ENCODE measurements around the gene ADGRV1. TPM values are rescaled to one million over a fixed set of nuclear protein-coding genes. Genes with fewer than 3 reads are reported as not detected.
"Not testable (repeated sequence)": the region's sequence is repeated elsewhere in the genome, so short reads cannot be mapped to it uniquely, and the experiment has no call there.

The ADGRV1 gene
- total RNA-seq, 4 donors from 2014 or later = 0.08 to 0.87 (median 0.41) TPM

GRCh38 chr5:90590170-90590569 is 31.6 kb downstream of the ADGRV1 start:
- ATAC-seq = no peak
- WGBS, 2 donors (ENCODE audit: low coverage in 1 of 2) = 84 to 100% methylated on average over 3 of the region's 3 CpGs
- Histone ChIP-seq H3K9me3 (no peaks in the 10 kb centered on the region), H3K27me3 (peaks cover 4% of the 10 kb centered on the region), H3K36me3 (no peaks in the 10 kb centered on the region), H3K4me1 (no peaks in the 10 kb centered on the region), H3K27ac (no peak overlapping the region), H3K4me3 (no peak overlapping the region)
- TF ChIP-seq POLR2AphosphoS5 (IDR thresholded peaks at IDR 0.05) = no peak
- no peak for TF ChIP-seq EP300 (IDR thresholded peaks at IDR 0.05)
- no peak for TF ChIP-seq CTCF (IDR thresholded peaks at IDR 0.05)
- TF ChIP-seq POLR2A (IDR thresholded peaks at IDR 0.05) = no peak

GRCh38 chr5:90593083-90593482 is 34.5 kb downstream of the ADGRV1 start:
- WGBS, 2 donors (ENCODE audit: low coverage in 1 of 2) = 77 to 96% methylated on average over 4 to 6 of the region's 6 CpGs

GRCh38 chr5:90595766-90596165 is 37.2 kb downstream of the ADGRV1 start:
- not testable (repeated sequence) for H3K4me1 ChIP-seq, H3K36me3 ChIP-seq, ATAC-seq, H3K27me3 ChIP-seq, H3K4me3 ChIP-seq, H3K27ac ChIP-seq, H3K9me3 ChIP-seq
- WGBS, 2 donors (ENCODE audit: low coverage in 1 of 2) = no CpG with 5 or more reads among the region's 34 CpGs

More at GRCh38 chr5:90593083-90593482, 34.5 kb downstream of the ADGRV1 start:
- H3K4me1 ChIP-seq, H3K27me3 ChIP-seq, H3K36me3 ChIP-seq, H3K27ac ChIP-seq, H3K9me3 ChIP-seq, ATAC-seq, H3K4me3 ChIP-seq: not testable (repeated sequence)

- no peak for ATAC-seq
- Histone ChIP-seq H3K4me1 (no peaks in the 10 kb centered on the region), H3K36me3 (no peaks in the 10 kb centered on the region), H3K4me3 (no peak overlapping the region), H3K9me3 (no peaks in the 10 kb centered on the region), H3K27me3 (no peaks in the 10 kb centered on the region), H3K27ac (no peak overlapping the region)
- TF ChIP-seq POLR2A (IDR thresholded peaks at IDR 0.05) (no peak), EP300 (IDR thresholded peaks at IDR 0.05) (no peak), POLR2AphosphoS5 (IDR thresholded peaks at IDR 0.05) (no peak), CTCF (IDR thresholded peaks at IDR 0.05) (no peak)
- 50 to 68% methylated on average over 1 to 5 of the region's 7 CpGs for WGBS, 2 donors (ENCODE audit: low coverage in 1 of 2)
Observed at GRCh38 chr5:90598293-90598692, 39.7 kb downstream of the ADGRV1 start.

- not testable (repeated sequence) for ATAC-seq, H3K36me3 ChIP-seq, H3K27me3 ChIP-seq, H3K4me3 ChIP-seq, H3K4me1 ChIP-seq, H3K9me3 ChIP-seq, H3K27ac ChIP-seq
- 94 to 96% methylated on average over 3 of the region's 3 CpGs for WGBS, 2 donors (ENCODE audit: low coverage in 1 of 2)
Observed at GRCh38 chr5:90600307-90600706, 41.7 kb downstream of the ADGRV1 start.

- no peak for TF ChIP-seq POLR2A (IDR thresholded peaks at IDR 0.05)
- no peak for TF ChIP-seq EP300 (IDR thresholded peaks at IDR 0.05)
- no peak for TF ChIP-seq POLR2AphosphoS5 (IDR thresholded peaks at IDR 0.05)
- no peak for TF ChIP-seq CTCF (IDR thresholded peaks at IDR 0.05)
- H3K4me3 ChIP-seq = no peak overlapping the region
- no peaks in the 10 kb centered on the region for H3K27me3 ChIP-seq
- H3K4me1 ChIP-seq = no peaks in the 10 kb centered on the region
- WGBS, 2 donors (ENCODE audit: low coverage in 1 of 2) = 62 to 75% methylated on average over 2 of the region's 2 CpGs
- H3K27ac ChIP-seq = no peak overlapping the region
- ATAC-seq = no peak
- H3K36me3 ChIP-seq = no peaks in the 10 kb centered on the region
- H3K9me3 ChIP-seq = no peaks in the 10 kb centered on the region
Observed at GRCh38 chr5:90601468-90601867, 42.9 kb downstream of the ADGRV1 start.

- Histone ChIP-seq H3K27me3 (no peaks in the 10 kb centered on the region), H3K4me1 (no peaks in the 10 kb centered on the region), H3K36me3 (no peaks in the 10 kb centered on the region), H3K9me3 (no peaks in the 10 kb centered on the region), H3K27ac (no peak overlapping the region), H3K4me3 (no peak overlapping the region)
- no peak for ATAC-seq
- WGBS, 2 donors (ENCODE audit: low coverage in 1 of 2) = 25 to 63% methylated on average over 1 of the region's 1 CpG
- TF ChIP-seq EP300 (IDR thresholded peaks at IDR 0.05) = no peak
- no peak for TF ChIP-seq POLR2AphosphoS5 (IDR thresholded peaks at IDR 0.05)
- TF ChIP-seq CTCF (IDR thresholded peaks at IDR 0.05) = no peak
- TF ChIP-seq POLR2A (IDR thresholded peaks at IDR 0.05) = no peak
Observed at GRCh38 chr5:90602681-90603080, 44.1 kb downstream of the ADGRV1 start.
